H1 (cell line): Measurements from ENCODE around the gene TSPAN4. TPM values are rescaled to one million over a fixed set of nuclear protein-coding genes. Genes with fewer than 3 reads are reported as not detected.

Experiments used
- CHD1 ChIP-seq: IDR thresholded peaks from 2 replicates; pipeline ENCODE4 v1.6.1; 2012; ENCODE audit warnings: low read depth, low read length, improper control_type of control experiment
- CREB1 ChIP-seq: IDR thresholded peaks from 2 replicates; pipeline ENCODE4 v1.6.1; 2012; ENCODE audit warnings: inconsistent platforms
- CTCF ChIP-seq, 3 experiments: IDR thresholded peaks; 1 replicate in 2 of 3; 2 replicates in 1 of 3; pipeline versions ENCODE4 v1.5.1 to v1.6.1; 2011; ENCODE audit warnings: low read length in 3 of 3, mild to moderate bottlenecking in 3 of 3, inconsistent platforms in 2 of 3, low read depth in 1 of 3, moderate library complexity in 1 of 3; ENCODE audit not compliant: insufficient read depth in 1 of 3; ENCODE audit errors: control extremely low read depth in 1 of 3
- E2F6 ChIP-seq: IDR thresholded peaks from 2 replicates; pipeline ENCODE4 v1.6.1; 2012; ENCODE audit warnings: inconsistent platforms
- EGR1 ChIP-seq: IDR thresholded peaks from 2 replicates; pipeline ENCODE4 v1.6.1; 2011; ENCODE audit warnings: low read depth, low read length, borderline replicate concordance
- EZH2 ChIP-seq: fragments of 200-600 bp; sonication (generic); IDR thresholded peaks from 2 replicates; pipeline ENCODE4 v1.7.1; 2012; ENCODE audit warnings: low read depth, mild to moderate bottlenecking, moderate library complexity, low read length, inconsistent platforms; ENCODE audit not compliant: severe bottlenecking
- HDAC6 ChIP-seq: IDR thresholded peaks from one replicate; pipeline ENCODE4 v1.7.1; 2012; ENCODE audit warnings: low read depth, mild to moderate bottlenecking, inconsistent platforms, low read length, moderate library complexity
- KDM1A ChIP-seq: fragments of 200-600, 300-600 bp; sonication (generic); IDR thresholded peaks from 2 replicates; pipeline ENCODE4 v1.7.1; 2016; ENCODE audit warnings: mild to moderate bottlenecking, low read length, borderline replicate concordance
- KDM4A ChIP-seq: IDR thresholded peaks from one replicate; pipeline ENCODE4 v1.7.1; 2012; ENCODE audit warnings: low read depth, mild to moderate bottlenecking, moderate library complexity, low read length, inconsistent platforms; ENCODE audit not compliant: severe bottlenecking
- NRF1 ChIP-seq: IDR thresholded peaks from 2 replicates; pipeline ENCODE4 v1.6.1; 2011; ENCODE audit warnings: mild to moderate bottlenecking, low read depth, low read length, improper control_type of control experiment
- RAD21 ChIP-seq, 2 experiments: IDR thresholded peaks in 1 of 2; conservative IDR thresholded peaks in 1 of 2; 2 replicates each; pipeline ENCODE4 v1.6.1; 2011; ENCODE audit warnings: low read depth in 2 of 2, low read length in 2 of 2, improper control_type of control experiment in 1 of 2, inconsistent platforms in 1 of 2, mild to moderate bottlenecking in 1 of 2, moderate library complexity in 1 of 2
- RNF2 ChIP-seq: fragments of 200-900, 300-1000 bp; sonication (generic); IDR thresholded peaks from 2 replicates; pipeline ENCODE4 v1.7.1; 2016; ENCODE audit warnings: borderline replicate concordance, low read depth, mild to moderate bottlenecking, antibody characterized with exemption, low read length; ENCODE audit not compliant: poor library complexity, severe bottlenecking; ENCODE audit errors: missing control alignments
- SIN3A ChIP-seq, 2 experiments: IDR thresholded peaks in 1 of 2; conservative IDR thresholded peaks in 1 of 2; 2 replicates each; pipeline ENCODE4 v1.6.1; 2011 to 2012; ENCODE audit warnings: low read length in 2 of 2, improper control_type of control experiment in 1 of 2, low read depth in 1 of 2, mild to moderate bottlenecking in 1 of 2
- SRF ChIP-seq: IDR thresholded peaks from 2 replicates; pipeline ENCODE4 v1.6.1; 2011; ENCODE audit warnings: mild to moderate bottlenecking, low read depth, low read length, moderate library complexity
- SUZ12 ChIP-seq: fragments of 200-600 bp; sonication (generic); IDR thresholded peaks from 2 replicates; pipeline ENCODE4 v1.6.1; 2012; ENCODE audit warnings: mild to moderate bottlenecking, inconsistent platforms, low read length, moderate library complexity, mixed read lengths
- TAF1 ChIP-seq: IDR thresholded peaks from 2 replicates; pipeline ENCODE4 v1.6.1; 2011; ENCODE audit warnings: mild to moderate bottlenecking, low read depth, low read length
- TAF7 ChIP-seq: optimal IDR thresholded peaks from 2 replicates; pipeline ENCODE3; 2011; ENCODE audit warnings: low read depth, mild to moderate bottlenecking, inconsistent platforms, low read length, moderate library complexity, borderline replicate concordance
- USF2 ChIP-seq: IDR thresholded peaks from 2 replicates; pipeline ENCODE4 v1.6.1; 2011; ENCODE audit warnings: low read length, improper control_type of control experiment
- polyA plus RNA-seq, 7 experiments: library from polyadenylated mRNA; depleted of rRNA in 3 of 7; stranded (reverse) in 5 of 7; unstranded in 2 of 7; fragments of >200 nt in 5 of 7; fragments of 200-250 nt in 2 of 7; gene quantifications; 1 replicate in 5 of 7; 2 replicates in 1 of 7; 4 replicates in 1 of 7; pipeline versions ENCODE4 v1.2.1 to v1.2.3, GENCODE V29; 2011 to 2013; ENCODE audit warnings: missing spikeins in 2 of 7, mixed read lengths in 2 of 7
- total RNA-seq: library from RNA; stranded (reverse); fragmentation: NEBNext Ultra II Directional; extraction: Animal tissue kit (Norgen Biotek cat#: 25700); gene quantifications from 2 replicates; pipeline ENCODE4 v1.2.1, GENCODE V29; 2021

Gene TSPAN4
- total and polyA plus RNA-seq, 2 of the 8 experiments (the other 6 are each of a cell fraction or from before 2014, with no cell fraction given): 74.1 to 145 TPM

GRCh38 chr11:911031-911889, 68.6 kb downstream of the TSPAN4 start (continued):
- peak in 1 of 3 experiments; percentile 5; a peak in 1 of 4 replicates for TF ChIP-seq CTCF (IDR thresholded peaks at IDR 0.05; ENCODE audit: control extremely low read depth in 1 of 3, insufficient read depth in 1 of 3, low read depth in 1 of 3, low read length in 3 of 3)
- TF ChIP-seq TAF1: peak; percentile 64
- TF ChIP-seq TAF7: peak; percentile 75
- peak; percentile 87 for TF ChIP-seq E2F6
- TF ChIP-seq RAD21 (IDR thresholded peaks at IDR 0.05 in 1 of 2, conservative IDR thresholded peaks at IDR 0.05 in 1 of 2; ENCODE audit: low read depth in 2 of 2, low read length in 2 of 2): no peak
- peak; percentile 87; the same call in 1 of the 2 replicates for TF ChIP-seq EGR1
- TF ChIP-seq KDM4A: peak; percentile 51
- TF ChIP-seq SIN3A (conservative IDR thresholded peaks at IDR 0.05 in 1 of 2, IDR thresholded peaks at IDR 0.05 in 1 of 2; ENCODE audit: low read depth in 1 of 2, low read length in 2 of 2): no peak; a peak in 1 of 4 replicates
- TF ChIP-seq RNF2: no peak
- TF ChIP-seq CHD1: no peak
- no peak for TF ChIP-seq HDAC6
- no peak for TF ChIP-seq CREB1
- TF ChIP-seq USF2: no peak
- TF ChIP-seq KDM1A: no peak
- no peak for TF ChIP-seq EZH2
- TF ChIP-seq SUZ12: no peak
- TF ChIP-seq SRF: no peak
- no peak for TF ChIP-seq NRF1
